NCI-H2107 treated with DMSO at 0.1 percent for 48 hours (cell line): Measurements from ENCODE around the gene LRP1B.

Experiments used
- DNase-seq: peaks from one replicate; lab custom pipeline; 2025; ENCODE audit not compliant: unreplicated experiment; lab: John Stamatoyannopoulos, UW

LRP1B gene

DNA sequence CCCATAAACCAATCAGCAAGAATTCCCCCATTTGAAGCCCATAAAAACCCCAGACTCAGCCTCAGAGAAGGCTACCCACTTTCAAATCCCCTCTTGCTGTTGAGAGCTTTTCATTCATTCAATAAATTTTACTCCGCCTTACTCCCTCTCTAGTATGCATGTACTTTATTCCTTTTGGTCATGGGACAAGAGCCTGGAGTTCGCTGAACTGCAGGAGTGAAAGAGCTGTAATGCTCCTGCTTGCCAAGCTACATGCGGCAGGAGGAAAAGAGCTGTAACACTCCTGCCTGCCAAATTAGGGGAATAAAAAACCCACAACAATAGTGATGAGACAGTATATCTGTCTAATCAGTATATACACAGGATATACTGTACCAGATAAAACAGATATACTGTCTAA is 1261.7 kb downstream of the LRP1B start:
- DNase-seq, result no peak

DNA sequence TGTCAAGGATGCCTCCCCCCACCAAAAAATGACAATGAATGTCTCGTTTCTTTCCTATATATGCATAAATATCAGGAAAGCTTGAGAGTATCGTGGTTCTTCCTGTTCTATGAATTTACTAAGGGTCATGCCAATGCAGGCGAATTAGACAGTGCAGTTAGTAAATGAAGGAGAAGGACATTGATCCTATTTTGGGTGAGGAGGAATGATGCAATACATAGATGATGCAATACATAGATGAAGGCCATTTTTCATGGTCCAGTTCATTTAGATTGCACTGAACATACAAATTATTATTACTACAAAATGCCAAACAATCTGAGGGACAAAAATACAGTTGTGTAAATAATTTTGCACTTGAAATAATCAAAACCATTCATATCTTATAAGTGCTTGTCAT is 1265.0 kb downstream of the LRP1B start:
- no peak for DNase-seq

DNA sequence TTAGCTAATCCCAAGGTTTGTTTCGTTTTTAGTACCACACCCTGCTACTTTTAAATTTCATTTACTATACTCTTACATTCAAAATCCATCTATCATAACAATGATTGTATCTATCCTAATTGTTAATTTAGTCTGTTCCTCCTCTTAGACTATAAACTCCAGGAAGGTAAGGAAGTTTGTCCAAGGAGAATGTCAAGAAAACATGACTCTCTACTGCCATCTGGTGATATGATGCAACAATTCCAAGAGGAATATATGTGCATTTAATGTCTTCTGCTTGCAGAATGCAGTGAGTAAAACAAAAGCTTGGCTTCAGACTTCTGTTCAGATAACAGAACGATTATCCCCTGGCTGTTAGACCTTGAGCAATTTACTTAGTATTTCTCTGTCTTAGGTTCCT is 1267.1 kb downstream of the LRP1B start:
- DNase-seq, result peak; percentile 4

DNA sequence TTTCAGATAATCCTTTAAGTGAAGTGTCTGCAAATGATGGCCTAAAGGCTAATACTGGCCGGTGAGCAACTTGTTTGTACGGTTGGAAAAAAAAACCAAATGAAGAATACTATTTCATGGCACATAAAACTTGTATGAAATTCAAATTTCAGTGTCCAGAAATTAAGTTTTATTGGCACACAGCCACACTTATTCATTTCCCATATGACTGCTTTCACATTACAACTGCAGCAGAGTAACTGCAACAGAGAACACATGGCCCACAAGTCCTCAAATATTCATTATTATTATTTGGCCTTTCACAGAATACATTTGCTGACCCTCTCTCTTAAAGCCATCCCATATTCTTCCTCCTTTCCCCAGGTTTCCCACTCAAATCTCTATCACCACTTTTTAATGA is 1268.6 kb downstream of the LRP1B start:
- DNase-seq, result no peak

DNA sequence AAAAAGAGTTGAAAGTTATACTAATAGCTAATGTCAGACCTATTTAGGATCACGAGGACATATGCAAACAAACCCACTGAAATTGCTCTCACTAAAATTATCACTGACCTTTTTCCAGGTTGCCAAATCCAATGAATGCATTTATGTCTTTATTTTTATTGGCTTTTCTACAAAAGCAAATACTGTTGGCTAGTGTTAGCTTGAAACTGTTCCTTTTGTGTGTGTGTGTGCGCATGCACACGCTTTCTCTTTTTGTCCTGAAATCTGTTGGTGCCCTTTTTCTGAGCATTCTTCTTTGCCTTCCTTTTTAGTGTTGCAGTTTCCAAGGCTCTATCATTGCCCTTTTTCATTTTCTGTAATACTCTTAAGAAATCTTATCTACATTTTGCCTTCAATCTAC is 1269.2 kb downstream of the LRP1B start:
- no peak for DNase-seq

DNA sequence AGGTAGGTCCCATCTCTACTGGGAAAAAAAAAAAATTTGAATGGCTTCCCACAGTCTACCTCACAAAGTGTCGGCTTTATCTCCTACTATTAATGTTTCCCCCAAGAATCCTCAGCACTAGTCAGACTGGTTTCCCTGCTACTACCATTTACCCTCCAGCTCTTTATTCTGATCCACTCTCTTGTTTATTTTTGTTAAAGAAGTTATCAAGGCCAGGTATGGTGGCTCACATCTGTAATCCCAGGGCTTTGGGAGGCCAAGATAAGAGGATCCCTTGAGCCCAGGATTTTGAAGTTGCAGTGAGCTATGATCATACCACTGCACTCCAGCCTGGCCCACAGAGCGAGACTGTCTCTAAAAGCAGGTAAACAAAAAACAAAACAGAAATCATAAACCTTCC is 1275.3 kb downstream of the LRP1B start:
- DNase-seq, result no peak

DNA sequence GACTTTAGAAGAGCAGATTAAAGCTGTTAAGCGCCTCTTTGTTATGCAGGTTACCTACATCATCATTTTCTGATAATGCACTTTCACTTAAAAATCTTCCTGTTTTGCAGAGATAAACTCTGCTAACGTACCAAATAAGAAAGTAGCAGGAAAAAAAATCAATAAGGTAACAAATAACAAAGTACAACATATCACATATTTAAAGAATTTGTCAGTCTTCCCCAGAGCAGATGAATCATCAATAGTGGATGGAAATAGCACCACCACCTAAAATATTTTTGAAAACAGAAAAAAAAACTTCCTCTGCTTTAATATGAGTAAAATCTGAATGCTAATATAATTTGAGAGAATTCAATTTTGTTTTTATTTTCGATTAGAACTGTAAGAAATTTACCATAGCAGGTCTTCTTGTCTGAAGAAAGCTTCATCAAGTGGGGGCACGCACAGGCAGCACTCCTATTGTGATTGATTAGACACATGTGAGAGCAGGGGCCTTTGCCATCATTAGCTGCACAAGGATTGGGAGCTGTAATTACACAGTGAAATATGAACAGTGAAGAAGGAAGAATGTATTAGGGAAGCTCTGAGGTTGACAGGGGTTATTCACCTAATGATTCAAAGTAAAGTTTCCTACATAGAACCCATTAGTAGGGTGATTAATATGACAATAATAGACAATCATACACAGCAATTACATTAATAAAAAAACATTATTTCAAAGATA is 1279.4 kb downstream of the LRP1B start:
- no peak for DNase-seq

DNA sequence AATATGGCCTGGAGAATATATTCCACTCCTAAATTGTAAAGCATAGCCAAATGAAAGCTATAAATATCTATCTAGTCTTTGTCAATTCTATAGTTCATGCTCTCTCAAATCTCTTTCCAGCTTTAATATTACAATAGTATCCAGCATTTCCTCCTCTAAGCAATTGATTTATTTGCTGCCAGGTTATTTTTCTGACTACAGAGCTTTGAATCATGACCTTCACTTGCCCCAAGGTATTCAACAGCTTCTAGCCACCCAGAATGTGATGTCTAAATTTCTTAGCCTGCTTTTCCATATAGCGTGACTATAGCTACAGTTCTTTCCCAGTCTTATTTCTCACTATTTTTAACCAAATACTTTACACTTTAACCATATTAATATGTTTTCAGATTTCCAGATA is 1287.6 kb downstream of the LRP1B start:
- DNase-seq, result no peak

DNA sequence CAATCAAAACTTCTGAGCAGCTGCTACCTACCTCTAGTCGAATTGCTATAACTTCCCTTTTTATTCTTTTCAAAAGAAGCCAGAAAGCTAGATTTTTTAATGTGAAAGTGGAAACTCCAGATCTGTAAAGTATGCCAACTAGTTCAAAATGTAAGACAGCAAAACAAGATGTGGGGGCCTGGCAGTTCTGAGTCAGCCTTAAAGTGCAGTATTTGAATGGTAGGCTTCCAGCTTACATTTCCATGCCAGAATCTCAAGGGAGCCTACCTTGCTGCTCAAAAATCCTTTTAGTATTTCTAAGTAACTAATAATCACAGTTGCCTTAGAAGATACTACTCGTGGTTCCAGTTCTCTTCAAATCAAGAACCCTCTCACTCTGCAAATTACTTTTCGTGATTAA is 1288.7 kb downstream of the LRP1B start:
- DNase-seq, result no peak

DNA sequence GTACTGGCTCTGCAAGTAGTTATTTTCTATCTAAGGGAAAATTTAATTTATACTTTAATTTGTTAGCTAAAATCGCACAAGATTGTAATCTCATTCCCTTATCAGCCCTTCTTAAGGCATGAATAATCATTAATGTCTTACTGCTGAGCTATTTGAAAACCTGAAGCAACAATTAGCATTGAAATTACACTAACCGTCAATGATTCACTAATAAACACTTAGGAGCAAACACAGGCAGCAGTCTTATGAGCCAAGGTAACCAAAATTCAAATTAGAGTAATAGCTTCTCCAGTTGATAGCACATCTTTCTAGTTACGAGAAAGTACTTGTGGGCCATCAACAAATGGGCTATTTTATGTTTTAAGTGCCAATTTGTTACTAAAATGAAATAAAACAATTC is 1289.7 kb downstream of the LRP1B start:
- no peak for DNase-seq

DNA sequence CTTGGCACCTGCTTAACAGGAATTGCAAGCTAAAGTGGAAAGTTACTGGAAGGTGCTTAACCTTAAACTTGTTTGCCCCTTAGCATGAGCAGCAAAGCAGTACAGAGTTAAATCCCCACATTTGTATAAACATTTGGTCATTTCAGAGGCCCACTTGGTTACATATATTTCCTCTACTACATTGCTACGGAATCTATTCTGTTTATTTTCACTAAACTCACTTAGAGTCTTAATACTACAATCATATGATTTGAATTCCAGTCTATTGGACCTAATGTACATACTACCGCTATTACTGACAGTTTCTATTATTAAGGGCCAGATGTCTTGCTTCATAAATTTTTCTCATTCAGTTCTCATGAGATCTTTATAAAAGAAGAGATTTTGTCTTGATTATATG is 1294.0 kb downstream of the LRP1B start:
- DNase-seq, result no peak

DNA sequence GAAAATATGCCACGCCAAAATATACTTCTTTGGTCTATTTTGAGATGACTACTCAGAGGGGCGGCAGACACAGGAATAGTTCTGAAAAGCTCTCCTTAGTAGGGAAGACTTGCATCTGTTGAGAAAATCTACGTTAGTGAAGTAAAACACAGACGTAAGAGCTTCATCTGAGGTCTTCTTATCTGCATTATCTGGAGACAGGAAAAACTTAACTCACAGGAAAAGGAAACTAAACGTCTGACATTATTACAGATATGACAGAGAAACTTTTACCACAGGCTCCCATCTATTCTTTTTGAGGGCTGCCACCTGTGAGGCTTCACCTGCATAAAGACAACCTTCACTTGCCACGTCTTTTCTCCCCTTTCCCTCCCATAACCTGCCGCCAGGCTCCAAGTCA is 1295.7 kb downstream of the LRP1B start:
- DNase-seq, result no peak

DNA sequence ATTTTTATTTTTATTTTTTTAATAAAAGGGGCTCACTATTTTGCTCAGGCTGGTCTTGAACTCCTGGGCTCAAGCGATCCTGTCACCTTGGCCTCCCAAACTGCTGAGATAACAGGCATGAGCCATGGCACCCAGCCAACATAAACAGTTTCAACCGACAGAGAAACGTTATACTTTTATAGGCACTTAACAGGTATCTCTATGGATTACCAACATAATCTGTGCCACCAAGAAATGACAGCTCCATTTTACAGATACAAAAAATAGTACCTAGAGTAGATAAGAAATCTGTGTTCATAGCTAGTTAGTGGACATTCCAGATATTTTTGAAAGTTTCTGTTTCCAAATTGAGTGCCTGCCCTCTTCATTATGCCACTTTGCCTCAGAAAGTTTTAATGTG is 1316.7 kb downstream of the LRP1B start:
- no peak for DNase-seq

DNA sequence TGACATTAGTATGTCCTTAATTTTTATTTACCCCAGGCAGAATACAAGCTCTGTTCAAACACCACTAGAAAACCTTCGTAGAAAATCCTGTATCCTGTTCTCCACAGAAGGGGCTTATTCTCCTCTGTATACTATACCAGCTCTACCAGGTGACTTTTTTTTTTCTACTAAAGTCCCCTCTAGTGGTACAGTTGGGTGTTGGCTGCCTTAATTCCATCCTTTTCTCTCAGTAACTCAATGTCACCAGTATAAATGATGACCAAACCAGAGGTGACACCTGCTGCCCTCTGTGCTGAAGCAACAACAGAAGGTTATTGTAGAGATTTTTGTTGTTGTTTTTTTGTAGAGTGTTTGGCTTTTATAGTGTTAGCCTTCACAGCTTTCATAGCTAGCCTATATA is 1322.0 kb downstream of the LRP1B start:
- DNase-seq, result no peak

DNA sequence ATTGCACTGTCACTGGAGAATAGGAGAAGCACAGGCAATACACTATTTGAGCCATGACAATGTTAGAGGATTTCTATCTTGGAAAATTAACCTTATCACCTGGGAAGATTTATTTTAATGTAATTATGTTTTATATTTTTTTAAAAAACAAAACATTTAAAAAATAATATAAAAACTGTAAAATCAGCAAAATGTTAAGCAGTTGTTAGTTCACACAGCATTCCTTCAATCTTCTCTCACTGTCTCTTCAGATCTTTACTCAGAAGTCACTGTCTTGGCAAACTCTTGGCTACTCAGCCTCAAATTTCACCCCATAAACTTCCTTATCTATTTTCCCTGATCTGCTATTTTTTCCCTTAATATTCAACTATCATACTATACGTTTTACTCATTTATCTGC is 1322.6 kb downstream of the LRP1B start:
- DNase-seq, result no peak

DNA sequence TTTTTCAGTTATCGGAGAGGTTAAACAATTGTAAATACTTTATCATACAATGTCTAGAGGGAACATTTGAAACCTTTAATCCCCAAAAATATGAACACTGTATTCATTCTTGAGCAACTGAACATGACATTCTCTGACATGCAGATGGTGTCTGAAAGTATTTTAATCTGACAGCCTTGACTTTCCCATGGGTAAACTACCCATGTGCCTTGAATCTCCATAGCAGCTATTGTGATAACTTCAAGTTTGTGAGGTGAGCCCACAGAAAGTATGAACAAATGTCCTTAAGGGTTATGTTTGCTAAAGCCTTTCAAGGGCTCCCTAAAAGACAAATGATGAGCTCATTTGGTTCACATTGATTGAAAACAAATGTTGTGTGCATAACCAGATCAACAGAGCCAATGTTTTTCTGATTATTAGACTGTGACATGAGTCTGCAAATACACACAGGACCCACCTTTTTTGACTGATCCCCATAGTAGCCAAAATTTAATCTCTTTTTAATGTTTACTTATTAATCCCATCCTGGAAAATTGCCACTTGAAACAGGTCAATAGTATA is 1326.0 kb downstream of the LRP1B start:
- no peak for DNase-seq

DNA sequence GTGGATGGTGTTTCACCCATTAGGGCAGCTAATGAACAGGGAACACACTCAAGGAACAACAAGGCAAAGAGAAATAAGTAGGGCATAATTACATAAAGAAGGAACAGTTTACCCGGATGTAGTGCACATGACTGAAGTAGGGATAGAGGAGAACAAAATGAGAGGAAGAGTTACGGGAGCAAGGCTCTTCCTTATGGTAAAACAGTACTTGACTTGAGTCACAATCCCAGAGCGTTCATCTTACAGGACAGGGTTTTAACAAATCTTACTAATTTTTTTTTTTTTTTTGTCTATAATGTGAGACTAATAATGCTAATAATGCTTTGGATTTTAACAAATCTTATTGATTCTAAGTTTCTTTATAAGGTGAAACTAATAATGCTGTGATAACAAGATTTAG is 1329.5 kb downstream of the LRP1B start:
- DNase-seq, result no peak

DNA sequence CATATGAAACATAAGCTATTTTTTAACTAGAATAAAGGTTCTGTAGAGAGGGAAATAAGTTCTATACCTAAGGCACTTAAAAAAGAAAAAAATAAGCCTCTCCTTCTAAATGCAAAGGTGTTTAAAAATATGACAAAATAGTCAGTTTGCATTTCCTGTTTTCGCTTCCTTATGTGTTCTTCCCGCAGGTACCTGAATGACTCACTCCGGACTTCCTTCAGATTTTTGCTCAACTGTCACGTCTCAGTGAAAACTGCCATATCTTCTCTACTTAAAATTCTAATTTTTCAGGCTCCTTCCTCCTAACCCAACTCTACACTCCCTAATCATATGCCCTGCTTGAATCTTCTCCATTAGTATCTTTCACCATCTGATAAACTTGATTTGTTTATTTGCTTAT is 1333.1 kb downstream of the LRP1B start:
- DNase-seq, result no peak

DNA sequence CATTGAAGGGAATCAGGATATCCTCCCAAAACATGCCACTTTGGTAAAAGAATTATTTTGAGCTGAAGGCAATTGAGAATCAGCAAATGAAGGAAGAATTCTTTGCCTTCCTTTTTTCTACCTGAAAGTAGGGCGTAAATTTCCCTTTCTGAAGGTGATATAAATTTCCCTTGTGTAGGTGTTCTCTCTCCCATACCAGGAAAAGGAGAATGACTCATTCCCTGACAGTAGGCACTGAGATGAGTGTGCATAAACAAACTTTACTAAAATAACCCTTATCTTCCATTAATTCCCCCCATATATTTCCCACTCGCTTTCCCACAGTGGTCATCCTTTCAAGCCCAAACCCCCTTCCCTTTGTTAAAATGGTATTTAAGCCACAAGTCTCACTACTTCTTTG is 1339.0 kb downstream of the LRP1B start:
- no peak for DNase-seq

DNA sequence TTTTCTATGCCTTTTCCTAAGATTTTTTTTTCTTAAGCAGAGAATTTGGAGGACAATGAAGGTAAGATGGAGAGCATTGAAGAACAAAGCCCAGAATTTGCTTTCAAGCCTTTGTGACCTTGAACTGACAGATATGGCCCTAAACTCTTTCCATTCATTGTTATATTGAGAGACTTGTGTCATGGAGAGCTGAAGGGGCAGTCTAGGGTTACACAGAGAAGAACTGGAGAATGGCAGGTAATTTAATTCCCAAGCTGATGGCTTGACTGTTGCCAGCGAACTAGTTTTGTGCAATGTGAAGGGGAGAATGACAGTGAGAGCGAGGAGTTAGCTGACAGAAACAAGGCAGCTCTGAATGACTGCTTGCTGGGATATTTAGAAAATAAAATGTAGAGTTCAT is 1344.2 kb downstream of the LRP1B start:
- peak; percentile 84 for DNase-seq

DNA sequence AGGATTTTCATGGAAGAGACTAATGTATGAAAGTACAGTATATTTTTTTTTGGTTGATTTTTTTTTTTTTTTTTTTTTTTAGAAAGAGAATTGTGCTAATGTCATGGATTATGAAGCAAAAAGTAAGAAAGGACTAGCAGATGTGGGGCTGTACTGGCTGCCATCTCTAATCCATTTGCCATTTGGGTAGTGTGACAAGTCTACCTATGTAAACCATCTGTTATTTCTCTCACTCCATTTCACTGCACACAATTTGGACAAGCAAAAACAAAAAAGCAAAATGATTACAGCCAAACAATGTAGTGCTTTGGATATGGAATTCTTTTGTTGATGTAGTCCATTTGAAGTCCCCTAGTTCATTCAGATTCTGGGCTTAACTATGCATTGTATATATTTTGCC is 1355.4 kb downstream of the LRP1B start:
- no peak for DNase-seq

DNA sequence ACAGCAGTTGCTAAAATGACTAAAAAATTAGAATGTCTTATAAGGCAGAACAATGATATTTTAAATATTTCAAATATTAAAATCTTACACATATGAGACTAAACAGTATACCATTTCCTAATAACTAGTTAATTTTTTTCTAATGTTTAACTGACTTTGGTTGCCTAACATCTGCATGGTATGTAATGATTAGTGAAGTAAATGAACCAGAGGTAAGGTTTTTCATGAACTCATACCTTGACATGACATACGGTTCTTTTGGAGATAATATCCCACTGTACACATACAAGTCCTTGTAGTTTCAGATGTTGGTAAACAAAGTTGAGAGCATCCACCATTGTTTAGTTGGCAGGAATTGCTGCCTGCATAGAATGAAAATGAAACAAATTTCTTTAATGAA is 1360.2 kb downstream of the LRP1B start:
- DNase-seq, result no peak

DNA sequence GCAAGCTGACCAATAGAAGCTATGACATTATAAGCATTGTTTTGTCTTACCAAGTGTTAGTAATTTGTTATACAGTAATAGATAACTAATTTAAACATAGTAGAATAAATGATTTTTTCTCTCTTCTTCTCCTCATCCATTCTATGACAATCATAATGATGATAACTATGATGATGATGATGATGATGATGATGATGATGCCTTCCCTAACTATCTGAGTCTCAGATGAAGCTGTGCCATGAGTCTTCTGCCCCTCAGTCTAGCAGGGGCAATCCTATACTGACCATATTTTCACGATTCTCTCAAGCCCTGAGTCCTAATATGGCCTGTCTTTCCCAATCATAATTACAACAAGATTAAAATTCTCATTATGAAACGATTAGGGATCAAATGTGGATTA is 1369.0 kb downstream of the LRP1B start:
- DNase-seq, result no peak
